Measurements from ENCODE around the gene NTM.

Gene NTM

GRCh38 chr11:131744847-131745246, 374.4 kb downstream of the NTM start:
- Histone ChIP-seq H3K4me3 (replicated peaks; ENCODE audit: insufficient read depth, low read length) (no peak overlapping the region), H3K27me3 (ENCODE audit: insufficient read depth, poor library complexity, severe bottlenecking) (peaks cover 4% of the 10 kb centered on the region), H3K27ac (replicated peaks) (no peak overlapping the region)
- no peak for DNase-seq (ENCODE audit: low read depth in 1 of 2, low spot score in 1 of 2)
- no peak for TF ChIP-seq SPI1 (IDR thresholded peaks at IDR 0.05; ENCODE audit: borderline replicate concordance, low read depth)
- no peak for TF ChIP-seq CTCF (IDR thresholded peaks at IDR 0.05; ENCODE audit: insufficient read depth, low read length)
- no peak for TF ChIP-seq POLR2AphosphoS5 (IDR thresholded peaks at IDR 0.05; ENCODE audit: low read depth)
- no peak for TF ChIP-seq GABPA (IDR thresholded peaks at IDR 0.05; ENCODE audit: low read depth)
- TF ChIP-seq REST (IDR thresholded peaks at IDR 0.05; ENCODE audit: insufficient replicate concordance, low read depth), result no peak

GRCh38 chr11:131745405-131745804, 375.0 kb downstream of the NTM start:
- no peak for DNase-seq (ENCODE audit: low read depth in 1 of 2, low spot score in 1 of 2)
- no peak for TF ChIP-seq REST (IDR thresholded peaks at IDR 0.05; ENCODE audit: insufficient replicate concordance, low read depth)
- TF ChIP-seq SPI1 (IDR thresholded peaks at IDR 0.05; ENCODE audit: borderline replicate concordance, low read depth), result no peak
- TF ChIP-seq GABPA (IDR thresholded peaks at IDR 0.05; ENCODE audit: low read depth), result no peak
- no peak for TF ChIP-seq POLR2AphosphoS5 (IDR thresholded peaks at IDR 0.05; ENCODE audit: low read depth)
- no peak for TF ChIP-seq CTCF (IDR thresholded peaks at IDR 0.05; ENCODE audit: insufficient read depth, low read length)
- H3K27me3 ChIP-seq (ENCODE audit: insufficient read depth, poor library complexity, severe bottlenecking), result peaks cover 4% of the 10 kb centered on the region
- H3K27ac ChIP-seq (replicated peaks), result no peak overlapping the region
- no peak overlapping the region for H3K4me3 ChIP-seq (replicated peaks; ENCODE audit: insufficient read depth, low read length)

- Histone ChIP-seq H3K27ac (replicated peaks) (no peak overlapping the region), H3K4me3 (replicated peaks; ENCODE audit: insufficient read depth, low read length) (no peak overlapping the region), H3K27me3 (ENCODE audit: insufficient read depth, poor library complexity, severe bottlenecking) (peaks cover 4% of the 10 kb centered on the region)
- no peak for DNase-seq (ENCODE audit: low read depth in 1 of 2, low spot score in 1 of 2)
- TF ChIP-seq SPI1 (IDR thresholded peaks at IDR 0.05; ENCODE audit: borderline replicate concordance, low read depth), result no peak
- no peak for TF ChIP-seq POLR2AphosphoS5 (IDR thresholded peaks at IDR 0.05; ENCODE audit: low read depth)
- no peak for TF ChIP-seq CTCF (IDR thresholded peaks at IDR 0.05; ENCODE audit: insufficient read depth, low read length)
- no peak for TF ChIP-seq REST (IDR thresholded peaks at IDR 0.05; ENCODE audit: insufficient replicate concordance, low read depth)
- TF ChIP-seq GABPA (IDR thresholded peaks at IDR 0.05; ENCODE audit: low read depth), result no peak
These were observed 375.8 kb downstream of the NTM start for GRCh38 chr11:131746201-131746600.
